GM21717 (cell line): ENCODE measurements around the gene ZNF154.
"Not testable (repeated sequence)": the region's sequence is repeated elsewhere in the genome, so short reads cannot be mapped to it uniquely, and the experiment has no call there.

Experiments used
- ATAC-seq: cut with Tn5 transposase; IDR thresholded peaks from one replicate; pipeline ENCODE4 v1.9.1; 2021; ENCODE audit warnings: mild to moderate bottlenecking, moderate library complexity; ENCODE audit not compliant: unreplicated experiment

ZNF154 gene

GRCh38 chr19:57708641-57709361, at the start of gene ZNF154:
ZNF154 (minus strand) TSS chr19:57709204; CDS start chr19:57708971, 233 bp downstream.
- ATAC-seq, result no peak

- ATAC-seq, result no peak
Observed at GRCh38 chr19:57757941-57758340, 48.9 kb upstream of the ZNF154 start.

- no peak for ATAC-seq
Observed at GRCh38 chr19:57755031-57755430, 46.0 kb upstream of the ZNF154 start.

- ATAC-seq, result no peak
Observed at GRCh38 chr19:57754091-57754673, 45.2 kb upstream of the ZNF154 start.

GRCh38 chr19:57748029-57748428, 39.0 kb upstream of the ZNF154 start:
- ATAC-seq, result no peak

- no peak for ATAC-seq
Observed at GRCh38 chr19:57747472-57747807, 38.4 kb upstream of the ZNF154 start.

GRCh38 chr19:57746580-57747471, 37.8 kb upstream of the ZNF154 start, which contains the start of gene ZNF776:
ZNF776 (plus strand) TSS chr19:57746815; CDS start chr19:57747059, 244 bp downstream.
- peak; percentile 96 for ATAC-seq

- not testable (repeated sequence) for ATAC-seq
Observed at GRCh38 chr19:57738770-57739169, 29.8 kb upstream of the ZNF154 start.

- not testable (repeated sequence) for ATAC-seq
Observed at GRCh38 chr19:57738320-57738719, 29.3 kb upstream of the ZNF154 start.

GRCh38 chr19:57720878-57721277, 11.9 kb upstream of the ZNF154 start:
- ATAC-seq, result no peak

GRCh38 chr19:57719901-57720519, 11.0 kb upstream of the ZNF154 start:
- ATAC-seq, result no peak

GRCh38 chr19:57719424-57719823, 10.4 kb upstream of the ZNF154 start:
- no peak for ATAC-seq

- ATAC-seq, result no peak
Observed at GRCh38 chr19:57712222-57712621, 3.2 kb upstream of the ZNF154 start.

- ATAC-seq, result no peak
Observed at GRCh38 chr19:57709616-57710015, 612 bp upstream of the ZNF154 start.

GRCh38 chr19:57706346-57706745, 2.7 kb downstream of the ZNF154 start:
- ATAC-seq, result no peak

GRCh38 chr19:57701625-57702024, 7.4 kb downstream of the ZNF154 start:
- no peak for ATAC-seq

GRCh38 chr19:57689750-57690149, 19.3 kb downstream of the ZNF154 start:
- no peak for ATAC-seq

GRCh38 chr19:57688011-57688763, 20.8 kb downstream of the ZNF154 start:
- no peak for ATAC-seq

GRCh38 chr19:57687363-57688010, 21.5 kb downstream of the ZNF154 start:
- ATAC-seq, result no peak

GRCh38 chr19:57686727-57687126, 22.3 kb downstream of the ZNF154 start:
- no peak for ATAC-seq
